Liver (tissue), 9 donors: ENCODE data around the gene CMTM4. TPM values are rescaled to one million over a fixed set of nuclear protein-coding genes. Genes with fewer than 3 reads are reported as not detected.

ENCODE experiments used
- DNase-seq: peaks from one replicate; pipeline ENCODE4 v3.0.0-alpha.2; 2017; ENCODE audit warnings: low spot score
- H3K27ac ChIP-seq, 2 donors: one replicate each; pipeline ENCODE4 v1.7.0; 2013; ENCODE audit warnings: inconsistent platforms in 2 of 2, low read length in 2 of 2, control low read depth in 1 of 2, low read depth in 1 of 2, mild to moderate bottlenecking in 1 of 2
- H3K27me3 ChIP-seq, 4 donors: one replicate each; pipeline versions ENCODE4 v1.6.1 to v1.7.0; 2013; ENCODE audit warnings: low read length in 3 of 4, inconsistent platforms in 1 of 4, mild to moderate bottlenecking in 1 of 4, moderate library complexity in 1 of 4; ENCODE audit not compliant: control insufficient read depth in 4 of 4, insufficient read depth in 4 of 4
- H3K36me3 ChIP-seq, 4 donors: one replicate each; pipeline versions ENCODE4 v1.6.1 to v1.7.0; 2013; ENCODE audit warnings: low read length in 3 of 4, mild to moderate bottlenecking in 3 of 4, low read depth in 1 of 4, moderate library complexity in 1 of 4; ENCODE audit not compliant: control insufficient read depth in 4 of 4, insufficient read depth in 3 of 4
- H3K4me1 ChIP-seq, 4 donors: one replicate each; pipeline versions ENCODE4 v1.6.1 to v1.7.0; 2013; ENCODE audit warnings: low read length in 3 of 4, mild to moderate bottlenecking in 3 of 4, moderate library complexity in 1 of 4; ENCODE audit not compliant: control insufficient read depth in 4 of 4, insufficient read depth in 4 of 4
- H3K4me3 ChIP-seq, 3 donors: one replicate each; pipeline versions ENCODE4 v1.6.1 to v1.7.0; 2013; ENCODE audit warnings: low read length in 3 of 3, control low read depth in 1 of 3, low read depth in 1 of 3, mild to moderate bottlenecking in 1 of 3
- H3K9ac ChIP-seq, 2 donors: one replicate each; pipeline ENCODE4 v1.7.0; 2013; ENCODE audit warnings: low read length in 2 of 2, mild to moderate bottlenecking in 2 of 2, moderate library complexity in 2 of 2, control low read depth in 1 of 2, low read depth in 1 of 2
- H3K9me3 ChIP-seq, 4 donors: one replicate each; pipeline versions ENCODE4 v1.6.1 to v1.7.0; 2013; ENCODE audit warnings: low read length in 3 of 4; ENCODE audit not compliant: control insufficient read depth in 4 of 4
- ATF3 ChIP-seq: IDR thresholded peaks from 2 replicates; pipeline ENCODE4 v1.6.1; 2016; ENCODE audit warnings: antibody characterized with exemption
- CTCF ChIP-seq: fragments of 150-350 bp; IDR thresholded peaks from 2 replicates; pipeline ENCODE4 v1.5.1; 2017; ENCODE audit warnings: improper control_type of control experiment, low read depth, low read length; ENCODE audit not compliant: missing input control
- EGR1 ChIP-seq, 2 donors: IDR thresholded peaks; 2 replicates each; pipeline ENCODE4 v1.6.1; 2016 to 2018; ENCODE audit warnings: antibody characterized with exemption in 2 of 2, low read depth in 2 of 2
- FOXA1 ChIP-seq: IDR thresholded peaks from 2 replicates; pipeline ENCODE4 v1.6.1; 2016; ENCODE audit warnings: antibody characterized with exemption
- FOXA2 ChIP-seq: IDR thresholded peaks from 2 replicates; pipeline ENCODE4 v1.6.1; 2016; ENCODE audit warnings: antibody characterized with exemption
- GABPA ChIP-seq, 2 donors: IDR thresholded peaks in 1 of 2; conservative IDR thresholded peaks in 1 of 2; 2 replicates each; pipeline ENCODE4 v1.6.1; 2016; ENCODE audit warnings: antibody characterized with exemption in 2 of 2, mild to moderate bottlenecking in 1 of 2, moderate library complexity in 1 of 2
- HNF4A ChIP-seq, 2 donors: conservative IDR thresholded peaks; 2 replicates each; pipeline ENCODE4 v1.6.1; 2016; ENCODE audit warnings: antibody characterized with exemption in 2 of 2, mild to moderate bottlenecking in 2 of 2
- HNF4G ChIP-seq: IDR thresholded peaks from 2 replicates; pipeline ENCODE4 v1.6.1; 2016; ENCODE audit warnings: antibody characterized with exemption
- JUND ChIP-seq, 2 donors: IDR thresholded peaks; 2 replicates each; pipeline ENCODE4 v1.6.1; 2016; ENCODE audit warnings: antibody characterized with exemption in 2 of 2
- MAX ChIP-seq: IDR thresholded peaks from 2 replicates; pipeline ENCODE4 v1.6.1; 2016; ENCODE audit warnings: antibody characterized with exemption
- NR2F2 ChIP-seq: IDR thresholded peaks from 2 replicates; pipeline ENCODE4 v1.6.1; 2016; ENCODE audit warnings: antibody characterized with exemption
- RAD21 ChIP-seq, 2 donors: IDR thresholded peaks; 2 replicates each; pipeline ENCODE4 v1.6.1; 2016; ENCODE audit warnings: antibody characterized with exemption in 2 of 2, mild to moderate bottlenecking in 2 of 2
- REST ChIP-seq: IDR thresholded peaks from 2 replicates; pipeline ENCODE4 v1.6.1; 2016; ENCODE audit warnings: antibody characterized with exemption, mild to moderate bottlenecking
- RXRA ChIP-seq, 2 donors: IDR thresholded peaks; 2 replicates each; pipeline ENCODE4 v1.6.1; 2017 to 2018; ENCODE audit warnings: antibody characterized with exemption in 2 of 2, mild to moderate bottlenecking in 1 of 2
- SP1 ChIP-seq: IDR thresholded peaks from 2 replicates; pipeline ENCODE4 v1.6.1; 2018; ENCODE audit warnings: antibody characterized with exemption, mild to moderate bottlenecking
- TAF1 ChIP-seq: conservative IDR thresholded peaks from 2 replicates; pipeline ENCODE4 v1.6.1; 2016; ENCODE audit warnings: antibody characterized with exemption, mild to moderate bottlenecking
- YY1 ChIP-seq: IDR thresholded peaks from 2 replicates; pipeline ENCODE4 v1.6.1; 2016; ENCODE audit warnings: antibody characterized with exemption, mild to moderate bottlenecking
- ZBTB33 ChIP-seq: IDR thresholded peaks from 2 replicates; pipeline ENCODE4 v1.6.1; 2016; ENCODE audit warnings: antibody characterized with exemption
- WGBS: extraction: QIAGEN DNeasy Blood & Tissue Kit; methylation state at CpG from one replicate; pipeline ENCODE4 v1.1.7; 2013; 5-methylcytosine and 5-hydroxymethylcytosine counted together
- polyA plus RNA-seq, 2 donors: library from polyadenylated mRNA; stranded (reverse) in 1 of 2; unstranded in 1 of 2; fragments of 200-250 nt in 1 of 2; fragments of >200 nt in 1 of 2; fragmentation: Nextera tagmentation in 1 of 2; extraction: Ambion mirVana in 1 of 2; gene quantifications; one replicate each; pipeline versions ENCODE4 v1.2.1 to v1.2.3, GENCODE V29; 2013 to 2015
- total RNA-seq, 2 donors: library from RNA; depleted of rRNA; stranded (reverse); fragments of >200 nt; gene quantifications; one replicate each; pipeline ENCODE4 v1.2.3, GENCODE V29; 2014
- donor health status: healthy.
- donor health status: healthy.
- donor health status: healthy.
- donor health status: healthy.
- donor health status: healthy.

The CMTM4 gene
- total and polyA plus RNA-seq, 4 donors, result 2.9 to 19.7 (median 6.3) TPM

GRCh38 chr16:66605979-66606751 lies 90.4 kb downstream of the CMTM4 start (continued):
- TF ChIP-seq ZBTB33 (no peak), JUND (IDR thresholded peaks at IDR 0.05) (no peak), SP1 (no peak)

- H3K27ac ChIP-seq, result peak overlapping the region; percentile 35 to 39
- TF ChIP-seq NR2F2, result no peak
- no peak for TF ChIP-seq TAF1
- TF ChIP-seq RAD21 (IDR thresholded peaks at IDR 0.05), result no peak
- TF ChIP-seq MAX, result no peak
- no peak for TF ChIP-seq SP1
- TF ChIP-seq ZBTB33, result no peak
- no peak for TF ChIP-seq HNF4G
- no peak for TF ChIP-seq FOXA1
- no peak for TF ChIP-seq GABPA (IDR thresholded peaks at IDR 0.05 in 1 of 2, conservative IDR thresholded peaks at IDR 0.05 in 1 of 2)
- no peak for TF ChIP-seq YY1
- TF ChIP-seq EGR1 (IDR thresholded peaks at IDR 0.05; ENCODE audit: low read depth in 2 of 2), result no peak
- no peak for TF ChIP-seq CTCF
- no peak for TF ChIP-seq RXRA (IDR thresholded peaks at IDR 0.05)
- TF ChIP-seq ATF3, result no peak
- TF ChIP-seq REST, result no peak
- TF ChIP-seq FOXA2, result no peak
- no peak for TF ChIP-seq JUND (IDR thresholded peaks at IDR 0.05)
- TF ChIP-seq HNF4A (conservative IDR thresholded peaks at IDR 0.05), result no peak
- peaks cover 0 to 5% (median 0%) of the 10 kb centered on the region in 4 donors for H3K36me3 ChIP-seq
- H3K9ac ChIP-seq, result peak overlapping the region in 1 of 2 donors; percentile 1
- DNase-seq, result no peak
- H3K27me3 ChIP-seq, result no peaks in the 10 kb centered on the region
- no peaks in the 10 kb centered on the region for H3K9me3 ChIP-seq
- H3K4me3 ChIP-seq, result peak overlapping the region in 1 of 3 donors; percentile 70
- peaks cover 2 to 19% (median 8%) of the 10 kb centered on the region in 4 donors for H3K4me1 ChIP-seq
- whole genome bisulfite sequencing, result 20% methylated on average over 61 of the region's 61 CpGs
These were observed 91.2 kb downstream of the CMTM4 start for GRCh38 chr16:66605177-66605978.
